CD4-positive, alpha-beta T cell (primary cell): ENCODE results near the gene GNAZ. TPM values are rescaled to one million over a fixed set of nuclear protein-coding genes. Genes with fewer than 3 reads are reported as not detected.

Source experiments
- ATAC-seq: fragments of 200-7000 bp; cut with Tn5 transposase; one replicate; pipeline ENCODE4 v1.10.0; 2022; ENCODE audit warnings: mild to moderate bottlenecking; ENCODE audit not compliant: poor library complexity
- CTCF ChIA-PET: fragments of 350-600 bp; sonication (Branson Sonifier 250); formaldehyde crosslinking; loops from one replicate; lab custom pipeline; 2021; ENCODE audit warnings: antibody characterized with exemption, inconsistent platforms; lab: Charles Lee
- POLR2A ChIA-PET: fragments of 350-600 bp; sonication (Branson Sonifier 250); formaldehyde crosslinking; loops from one replicate; lab custom pipeline; 2021; ENCODE audit warnings: antibody characterized with exemption, inconsistent platforms; lab: Charles Lee
- DNase-seq, 14 experiments: peaks; one replicate each; pipeline ENCODE4 v3.0.0-alpha.2; 2013 to 2020; ENCODE audit warnings: mixed read lengths in 2 of 14
- H3K27ac ChIP-seq, 2 donors: one replicate each; pipeline versions ENCODE4 v1.5.1 to v1.7.0; 2013; ENCODE audit warnings: low read length in 2 of 2, low read depth in 1 of 2, mild to moderate bottlenecking in 1 of 2
- H3K27me3 ChIP-seq, 2 experiments: 1 replicate in 1 of 2; 2 replicates in 1 of 2; pipeline versions ENCODE4 v1.6.1 to v1.7.0; 2013; ENCODE audit warnings: low read length in 2 of 2, control low read depth in 1 of 2, mild to moderate bottlenecking in 1 of 2, moderate library complexity in 1 of 2; ENCODE audit not compliant: insufficient read depth in 2 of 2, control insufficient read depth in 1 of 2
- H3K36me3 ChIP-seq: one replicate; pipeline ENCODE4 v1.6.1; 2013; ENCODE audit warnings: low read length, control low read depth; ENCODE audit not compliant: insufficient read depth
- H3K4me1 ChIP-seq: one replicate; pipeline ENCODE4 v1.6.1; 2013; ENCODE audit warnings: low read length, control low read depth; ENCODE audit not compliant: insufficient read depth
- H3K4me3 ChIP-seq: one replicate; pipeline ENCODE4 v1.5.1; 2013; ENCODE audit warnings: mild to moderate bottlenecking, low read length, moderate library complexity
- H3K9me3 ChIP-seq, 2 experiments: 1 replicate in 1 of 2; 2 replicates in 1 of 2; pipeline versions ENCODE4 v1.6.1 to v1.7.0; 2013; ENCODE audit warnings: low read length in 2 of 2, mild to moderate bottlenecking in 2 of 2, control low read depth in 1 of 2, moderate library complexity in 1 of 2; ENCODE audit not compliant: control insufficient read depth in 1 of 2, insufficient read depth in 1 of 2
- H3K27ac Mint-ChIP-seq: one replicate; pipeline ENCODE4 v1.8.0; 2020; ENCODE audit warnings: mixed read lengths
- H3K27me3 Mint-ChIP-seq: one replicate; pipeline ENCODE4 v1.8.0; 2021; ENCODE audit warnings: mixed read lengths
- H3K36me3 Mint-ChIP-seq: one replicate; pipeline ENCODE4 v1.8.0; 2021; ENCODE audit warnings: low read depth, mixed read lengths
- H3K4me1 Mint-ChIP-seq: one replicate; pipeline ENCODE4 v1.8.0; 2021; ENCODE audit warnings: low read depth, mixed read lengths
- H3K4me3 Mint-ChIP-seq: one replicate; pipeline ENCODE4 v1.8.0; 2020; ENCODE audit warnings: mild to moderate bottlenecking, mixed read lengths
- H3K9me3 Mint-ChIP-seq: one replicate; pipeline ENCODE4 v1.8.0; 2020; ENCODE audit warnings: mixed read lengths
- intact Hi-C, 2 experiments: fragments of 100-400 bp; cut with DNase I in 1 of 2; cut with micrococcal nuclease in 1 of 2; formaldehyde crosslinking; loops; one replicate each; pipeline versions ENCODE4 v1.15.1 to v1.9.0; 2023 to 2025; cut with DNase I, micrococcal nuclease
- total RNA-seq, 174 experiments: library from RNA in 2 of 174; stranded (reverse) in 2 of 174; gene quantifications; one replicate each; pipeline ENCODE4 v1.2.3 and lab custom pipeline; 2021 to 2026
- TF ChIP-seq, protein P1 (sequence below): fragments of 200-600 bp; IDR thresholded peaks from one replicate; pipeline ENCODE4 v1.8.0; 2022; ENCODE audit warnings: antibody characterized with exemption, mild to moderate bottlenecking

GNAZ gene
- total RNA-seq, 2 experiments from 2014 or later = 0.20 to 0.38 TPM

DNA sequence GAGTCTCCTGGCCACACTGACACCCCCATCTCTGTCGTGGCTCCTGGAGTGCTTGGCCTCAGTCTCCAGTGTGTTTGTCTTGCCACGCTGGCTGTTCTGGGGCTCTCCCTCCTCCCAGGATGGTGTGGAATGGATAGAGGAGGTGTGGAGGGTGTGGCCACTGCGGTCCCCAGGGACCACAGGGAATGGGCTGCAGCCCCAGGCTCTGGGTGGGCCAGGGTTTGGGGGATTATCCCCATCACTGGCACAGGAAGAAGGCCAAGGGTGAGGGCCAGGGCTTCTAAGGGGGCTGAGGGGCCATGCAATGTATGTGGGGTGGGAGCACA, 8.1 kb downstream of the GNAZ start:
- POLR2A ChIA-PET = no interaction called here
- CTCF ChIA-PET = no interaction called here
- H3K27ac Mint-ChIP-seq = no peak overlapping the region

GRCh38 chr22:23079240-23079768, 9.0 kb downstream of the GNAZ start:
- DNase-seq = no peak
- Mint-ChIP-seq H3K27ac (no peak overlapping the region), H3K36me3 (no peaks in the 10 kb centered on the region), H3K27me3 (peaks cover 9% of the 10 kb centered on the region), H3K9me3 (no peaks in the 10 kb centered on the region), H3K4me3 (no peak overlapping the region), H3K4me1 (peaks cover 6% of the 10 kb centered on the region)
- Histone ChIP-seq H3K36me3 (no peaks in the 10 kb centered on the region), H3K4me1 (no peaks in the 10 kb centered on the region), H3K4me3 (no peak overlapping the region), H3K27ac (no peak overlapping the region), H3K9me3 (no peaks in the 10 kb centered on the region), H3K27me3 (peaks cover 0 to 7% of the 10 kb centered on the region in 2 experiments)
- ATAC-seq = no peak
- ChIA-PET POLR2A (no interaction called here), CTCF (no interaction called here)
- intact Hi-C loops = loop anchor here in 1 of 2 experiments (5.0 kb wide), 1 partner anchor 43 kb away; no protein-coding TSS in a partner anchor
- TF ChIP-seq, protein P1, sequence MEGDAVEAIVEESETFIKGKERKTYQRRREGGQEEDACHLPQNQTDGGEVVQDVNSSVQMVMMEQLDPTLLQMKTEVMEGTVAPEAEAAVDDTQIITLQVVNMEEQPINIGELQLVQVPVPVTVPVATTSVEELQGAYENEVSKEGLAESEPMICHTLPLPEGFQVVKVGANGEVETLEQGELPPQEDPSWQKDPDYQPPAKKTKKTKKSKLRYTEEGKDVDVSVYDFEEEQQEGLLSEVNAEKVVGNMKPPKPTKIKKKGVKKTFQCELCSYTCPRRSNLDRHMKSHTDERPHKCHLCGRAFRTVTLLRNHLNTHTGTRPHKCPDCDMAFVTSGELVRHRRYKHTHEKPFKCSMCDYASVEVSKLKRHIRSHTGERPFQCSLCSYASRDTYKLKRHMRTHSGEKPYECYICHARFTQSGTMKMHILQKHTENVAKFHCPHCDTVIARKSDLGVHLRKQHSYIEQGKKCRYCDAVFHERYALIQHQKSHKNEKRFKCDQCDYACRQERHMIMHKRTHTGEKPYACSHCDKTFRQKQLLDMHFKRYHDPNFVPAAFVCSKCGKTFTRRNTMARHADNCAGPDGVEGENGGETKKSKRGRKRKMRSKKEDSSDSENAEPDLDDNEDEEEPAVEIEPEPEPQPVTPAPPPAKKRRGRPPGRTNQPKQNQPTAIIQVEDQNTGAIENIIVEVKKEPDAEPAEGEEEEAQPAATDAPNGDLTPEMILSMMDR = no peak

More for the DNA sequence above, 8.1 kb downstream of the GNAZ start:
- no peaks in the 10 kb centered on the region for H3K9me3 Mint-ChIP-seq
- Histone ChIP-seq H3K27me3 (peaks cover 0 to 8% of the 10 kb centered on the region in 2 experiments), H3K9me3 (no peaks in the 10 kb centered on the region), H3K27ac (no peak overlapping the region), H3K36me3 (no peaks in the 10 kb centered on the region), H3K4me3 (no peak overlapping the region), H3K4me1 (no peaks in the 10 kb centered on the region)
- H3K27me3 Mint-ChIP-seq = peaks cover 16% of the 10 kb centered on the region
- no peak for DNase-seq
- H3K4me1 Mint-ChIP-seq = peaks cover 6% of the 10 kb centered on the region
- no peaks in the 10 kb centered on the region for H3K36me3 Mint-ChIP-seq
- intact Hi-C loops = loop anchor here in 1 of 2 experiments (5.0 kb wide), 1 partner anchor 44 kb away; no protein-coding TSS in a partner anchor
- TF ChIP-seq, protein P1 = no peak
- no peak overlapping the region for H3K4me3 Mint-ChIP-seq
- ATAC-seq = no peak

DNA sequence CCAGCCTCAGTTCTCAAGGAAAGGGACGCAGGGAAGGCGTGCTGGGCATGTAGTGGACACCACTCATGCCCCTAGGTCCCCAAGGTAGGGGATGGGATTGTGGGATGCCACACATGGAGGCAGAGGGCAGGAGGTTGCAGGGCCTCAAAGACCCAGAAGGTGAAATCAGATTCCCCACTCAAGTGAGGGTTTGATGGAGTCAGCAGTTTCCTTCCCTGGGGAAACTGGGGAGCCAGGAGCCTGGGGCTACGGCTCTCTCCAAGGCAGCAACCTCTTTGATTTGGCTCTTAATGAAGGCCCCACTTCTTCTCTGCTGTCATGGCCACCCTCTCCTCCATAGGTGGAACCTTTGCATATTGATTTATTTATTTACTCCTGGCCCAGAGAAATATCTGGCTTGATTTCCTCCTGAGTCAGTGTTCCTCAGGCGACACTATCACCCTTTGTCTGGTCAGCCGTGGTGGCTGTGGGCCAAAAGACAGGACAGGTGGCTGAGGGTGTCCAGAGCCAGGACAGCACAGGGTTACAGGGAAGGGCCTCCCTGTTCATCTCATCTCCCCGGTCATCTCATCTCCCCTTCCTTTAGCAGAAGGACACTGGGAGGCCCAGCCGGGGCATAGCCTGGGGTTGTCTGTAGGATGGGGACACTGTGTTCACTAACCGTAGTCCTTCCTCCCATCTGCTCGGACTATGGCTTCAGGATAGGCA, 9.6 kb downstream of the GNAZ start:
- no peak for ATAC-seq
- Histone ChIP-seq H3K4me3 (no peak overlapping the region), H3K36me3 (no peaks in the 10 kb centered on the region), H3K27me3 (peaks cover 0 to 5% of the 10 kb centered on the region in 2 experiments), H3K9me3 (no peaks in the 10 kb centered on the region), H3K4me1 (no peaks in the 10 kb centered on the region), H3K27ac (no peak overlapping the region)
- DNase-seq = no peak
- intact Hi-C loops = loop anchor here in 1 of 2 experiments (5.0 kb wide), 1 partner anchor 42 kb away; no protein-coding TSS in a partner anchor
- TF ChIP-seq, protein P1 = no peak
- H3K27ac Mint-ChIP-seq = no peak overlapping the region
- peaks cover 6% of the 10 kb centered on the region for H3K4me1 Mint-ChIP-seq
- no peaks in the 10 kb centered on the region for H3K9me3 Mint-ChIP-seq
- CTCF ChIA-PET = no interaction called here
- H3K27me3 Mint-ChIP-seq = peaks cover 5% of the 10 kb centered on the region
- no peak overlapping the region for H3K4me3 Mint-ChIP-seq
- POLR2A ChIA-PET = no interaction called here
- H3K36me3 Mint-ChIP-seq = no peaks in the 10 kb centered on the region
